Measurements from ENCODE around the gene AQP1.

AQP1 gene

DNA sequence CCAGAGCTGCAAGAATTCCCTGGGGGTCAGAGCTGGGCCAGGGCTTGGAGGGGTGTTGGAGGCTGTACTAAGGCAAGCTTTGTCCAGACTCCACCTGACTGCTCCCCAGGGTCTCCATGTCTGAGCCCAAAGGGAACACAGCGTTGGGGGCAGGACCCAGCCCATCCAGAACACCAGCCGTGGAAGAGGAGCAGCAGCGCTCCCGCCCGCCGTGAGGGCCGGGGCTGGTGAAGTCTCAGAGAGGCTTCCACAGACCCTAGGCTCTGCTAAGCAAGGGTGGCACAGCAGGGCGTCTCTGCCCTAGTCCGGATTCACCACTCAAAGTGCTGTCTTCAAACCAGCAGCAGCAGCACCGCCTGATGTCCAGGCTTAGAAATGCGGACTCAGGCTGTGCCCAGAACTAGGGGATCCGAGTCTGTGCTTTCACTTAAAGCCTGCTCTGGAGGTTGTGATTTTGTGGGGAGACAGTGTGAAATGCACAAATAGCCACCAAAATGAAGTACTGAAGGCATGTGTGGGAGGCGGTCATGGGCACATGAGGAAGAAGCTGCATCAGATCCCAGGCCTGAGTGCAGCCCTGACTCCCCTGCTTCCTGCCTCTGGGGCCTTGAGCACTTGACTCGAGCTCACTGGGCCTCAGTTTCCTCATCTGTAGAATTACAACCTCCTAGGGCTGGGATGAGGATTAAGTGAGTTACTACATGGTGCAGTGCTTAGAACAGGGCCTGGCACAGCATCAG lies 16.6 kb upstream of the AQP1 start:
- TF ChIP-seq, protein P1, sequence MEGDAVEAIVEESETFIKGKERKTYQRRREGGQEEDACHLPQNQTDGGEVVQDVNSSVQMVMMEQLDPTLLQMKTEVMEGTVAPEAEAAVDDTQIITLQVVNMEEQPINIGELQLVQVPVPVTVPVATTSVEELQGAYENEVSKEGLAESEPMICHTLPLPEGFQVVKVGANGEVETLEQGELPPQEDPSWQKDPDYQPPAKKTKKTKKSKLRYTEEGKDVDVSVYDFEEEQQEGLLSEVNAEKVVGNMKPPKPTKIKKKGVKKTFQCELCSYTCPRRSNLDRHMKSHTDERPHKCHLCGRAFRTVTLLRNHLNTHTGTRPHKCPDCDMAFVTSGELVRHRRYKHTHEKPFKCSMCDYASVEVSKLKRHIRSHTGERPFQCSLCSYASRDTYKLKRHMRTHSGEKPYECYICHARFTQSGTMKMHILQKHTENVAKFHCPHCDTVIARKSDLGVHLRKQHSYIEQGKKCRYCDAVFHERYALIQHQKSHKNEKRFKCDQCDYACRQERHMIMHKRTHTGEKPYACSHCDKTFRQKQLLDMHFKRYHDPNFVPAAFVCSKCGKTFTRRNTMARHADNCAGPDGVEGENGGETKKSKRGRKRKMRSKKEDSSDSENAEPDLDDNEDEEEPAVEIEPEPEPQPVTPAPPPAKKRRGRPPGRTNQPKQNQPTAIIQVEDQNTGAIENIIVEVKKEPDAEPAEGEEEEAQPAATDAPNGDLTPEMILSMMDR (IDR thresholded peaks at IDR 0.05) = no peak

DNA sequence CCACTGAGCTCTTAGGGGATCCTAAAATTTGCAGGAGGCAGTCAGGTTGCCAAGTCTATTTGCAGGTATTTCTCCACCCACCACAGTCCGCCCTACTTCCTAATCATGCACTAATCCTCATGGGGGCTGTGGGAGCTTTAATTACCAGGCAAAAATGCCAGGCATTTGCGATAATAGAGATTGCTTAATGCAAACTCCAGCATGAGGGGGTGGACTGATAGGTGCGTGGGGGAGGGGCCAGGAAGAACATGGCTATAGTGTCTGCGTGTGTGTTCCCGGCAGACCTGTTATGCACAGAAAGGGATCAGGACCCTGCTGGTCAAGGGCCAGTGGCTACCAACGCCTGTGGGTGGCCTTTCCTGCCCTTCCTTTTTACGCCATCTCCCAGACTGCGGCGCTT lies 15.6 kb upstream of the AQP1 start:
- H3K4me3 Mint-ChIP-seq = no peak overlapping the region
- TF ChIP-seq, protein P1 (IDR thresholded peaks at IDR 0.05) = no peak
- no peaks in the 10 kb centered on the region for H3K36me3 Mint-ChIP-seq (ENCODE audit: low read depth)
- no peak overlapping the region for H3K27ac Mint-ChIP-seq
- H3K9me3 Mint-ChIP-seq = peaks cover 5% of the 10 kb centered on the region
- peaks cover 3% of the 10 kb centered on the region for H3K27me3 Mint-ChIP-seq (ENCODE audit: low read depth, poor library complexity)
- DNase-seq = no peak
- peaks cover 51% of the 10 kb centered on the region for H3K4me1 Mint-ChIP-seq

More for the DNA sequence above, 16.6 kb upstream of the AQP1 start:
- Mint-ChIP-seq H3K4me3 (no peak overlapping the region), H3K27me3 (ENCODE audit: low read depth, poor library complexity) (peaks cover 3% of the 10 kb centered on the region), H3K36me3 (ENCODE audit: low read depth) (peaks cover 7% of the 10 kb centered on the region), H3K4me1 (peaks cover 51% of the 10 kb centered on the region), H3K9me3 (peaks cover 9% of the 10 kb centered on the region), H3K27ac (no peak overlapping the region)
- DNase-seq = no peak

DNA sequence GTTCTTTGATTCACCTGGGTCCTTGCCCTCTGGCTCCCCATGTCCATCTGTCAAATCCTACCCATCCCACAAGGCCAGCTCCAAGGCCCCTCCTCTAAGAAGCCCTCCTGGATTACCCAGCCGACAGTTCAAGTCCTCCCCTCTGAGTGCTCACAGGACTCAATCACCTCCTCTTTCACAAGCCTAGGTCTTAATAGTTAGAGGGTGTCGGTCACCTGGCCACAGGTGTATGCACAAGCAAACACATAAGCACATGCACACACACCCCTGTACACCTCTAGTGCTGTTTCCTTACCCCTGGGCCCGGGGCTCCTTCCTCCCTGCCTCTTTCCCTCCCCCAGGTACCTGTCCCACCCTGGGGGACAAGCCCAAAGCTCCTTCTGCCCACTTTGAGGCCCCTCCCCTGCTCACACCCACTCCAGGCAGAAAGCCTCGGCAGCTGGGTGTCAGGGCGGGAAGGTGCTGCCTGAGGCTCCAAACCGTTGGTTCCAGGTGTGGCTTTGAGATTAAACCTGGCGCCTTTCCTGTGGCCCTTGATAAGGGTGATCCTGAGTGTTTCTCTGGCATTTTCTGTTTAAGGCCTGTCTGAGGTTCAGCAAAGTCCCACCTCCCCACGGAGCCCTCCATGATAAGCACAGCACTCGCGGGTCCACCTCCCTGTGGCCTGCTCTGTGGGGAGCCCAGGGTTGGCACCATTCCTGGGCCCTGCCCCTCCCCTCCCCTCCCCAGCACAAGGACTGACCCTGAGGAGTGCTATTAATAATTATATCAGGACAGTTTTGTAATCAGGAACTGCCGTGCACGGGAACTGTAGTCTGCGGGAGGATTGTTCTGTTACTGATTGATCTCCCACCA lies 14.6 kb upstream of the AQP1 start:
- Mint-ChIP-seq H3K9me3 (no peaks in the 10 kb centered on the region), H3K36me3 (ENCODE audit: low read depth) (no peaks in the 10 kb centered on the region), H3K27me3 (ENCODE audit: low read depth, poor library complexity) (peaks cover 3% of the 10 kb centered on the region), H3K4me3 (no peak overlapping the region), H3K27ac (no peak overlapping the region), H3K4me1 (peaks cover 51% of the 10 kb centered on the region)
- TF ChIP-seq, protein P1 (IDR thresholded peaks at IDR 0.05) = no peak
- no peak for DNase-seq

DNA sequence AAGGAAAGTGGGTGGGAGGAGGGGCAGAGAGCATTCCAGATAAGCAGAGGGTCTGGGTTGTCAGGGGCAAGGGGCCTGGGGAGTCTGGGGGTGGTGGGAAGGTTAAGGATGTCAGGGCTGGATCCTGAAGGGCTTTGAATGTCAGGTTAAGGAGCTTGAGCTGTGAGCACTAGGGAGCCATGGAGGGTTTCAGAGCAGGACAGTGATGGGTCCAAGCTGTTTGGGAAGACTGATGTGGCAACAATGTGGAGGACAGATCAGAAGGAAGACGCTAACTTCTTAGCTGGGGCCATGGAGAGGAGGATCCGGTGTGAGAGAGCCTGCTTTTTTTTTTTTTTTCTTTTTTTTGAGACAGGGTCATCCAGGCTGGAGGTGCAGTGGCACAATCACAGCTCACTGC lies 13.9 kb upstream of the AQP1 start:
- no peaks in the 10 kb centered on the region for H3K36me3 Mint-ChIP-seq (ENCODE audit: low read depth)
- TF ChIP-seq, protein P1 (IDR thresholded peaks at IDR 0.05) = no peak
- peaks cover 3% of the 10 kb centered on the region for H3K27me3 Mint-ChIP-seq (ENCODE audit: low read depth, poor library complexity)
- DNase-seq = no peak
- H3K4me1 Mint-ChIP-seq = peaks cover 47% of the 10 kb centered on the region
- no peak overlapping the region for H3K4me3 Mint-ChIP-seq
- peak overlapping the region; percentile 37 for H3K27ac Mint-ChIP-seq
- H3K9me3 Mint-ChIP-seq = no peaks in the 10 kb centered on the region

DNA sequence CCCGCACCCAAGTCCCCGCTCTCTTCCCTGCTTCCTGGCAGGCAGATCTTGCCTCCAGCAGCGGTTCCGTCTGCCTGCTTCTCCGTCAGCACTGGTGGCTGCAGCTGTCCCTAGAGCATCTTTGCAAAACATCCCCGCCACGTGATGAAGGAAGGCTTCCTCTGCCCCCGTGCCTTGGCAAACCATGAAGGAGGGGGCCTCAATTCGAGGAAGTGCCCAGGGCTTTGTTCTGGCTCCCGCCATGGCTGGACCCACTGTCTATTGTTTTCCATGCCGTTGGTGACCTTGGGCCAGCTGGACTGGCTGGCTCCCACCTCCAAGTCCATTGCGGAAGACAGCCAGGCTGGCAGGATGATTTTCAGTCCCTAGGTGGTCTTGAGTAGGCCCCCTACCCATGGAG lies 13.2 kb upstream of the AQP1 start:
- TF ChIP-seq, protein P1 (IDR thresholded peaks at IDR 0.05) = no peak
- Mint-ChIP-seq H3K9me3 (no peaks in the 10 kb centered on the region), H3K36me3 (ENCODE audit: low read depth) (no peaks in the 10 kb centered on the region), H3K27me3 (ENCODE audit: low read depth, poor library complexity) (no peaks in the 10 kb centered on the region), H3K4me3 (no peak overlapping the region), H3K27ac (no peak overlapping the region), H3K4me1 (peaks cover 43% of the 10 kb centered on the region)
- DNase-seq = no peak
